ENCODE results near the gene GAPDHS.

GRCh38 chr19:35577918-35578317, 44.7 kb downstream of the GAPDHS start:
- no peak for TF ChIP-seq CTCF (IDR thresholded peaks at IDR 0.05; ENCODE audit: poor library complexity)
- TF ChIP-seq EZH2 (IDR thresholded peaks at IDR 0.05; ENCODE audit: borderline replicate concordance), result no peak

All from hepatocyte (in vitro differentiated cells).